ENCODE results near the gene AP1S3.

Gene AP1S3

DNA sequence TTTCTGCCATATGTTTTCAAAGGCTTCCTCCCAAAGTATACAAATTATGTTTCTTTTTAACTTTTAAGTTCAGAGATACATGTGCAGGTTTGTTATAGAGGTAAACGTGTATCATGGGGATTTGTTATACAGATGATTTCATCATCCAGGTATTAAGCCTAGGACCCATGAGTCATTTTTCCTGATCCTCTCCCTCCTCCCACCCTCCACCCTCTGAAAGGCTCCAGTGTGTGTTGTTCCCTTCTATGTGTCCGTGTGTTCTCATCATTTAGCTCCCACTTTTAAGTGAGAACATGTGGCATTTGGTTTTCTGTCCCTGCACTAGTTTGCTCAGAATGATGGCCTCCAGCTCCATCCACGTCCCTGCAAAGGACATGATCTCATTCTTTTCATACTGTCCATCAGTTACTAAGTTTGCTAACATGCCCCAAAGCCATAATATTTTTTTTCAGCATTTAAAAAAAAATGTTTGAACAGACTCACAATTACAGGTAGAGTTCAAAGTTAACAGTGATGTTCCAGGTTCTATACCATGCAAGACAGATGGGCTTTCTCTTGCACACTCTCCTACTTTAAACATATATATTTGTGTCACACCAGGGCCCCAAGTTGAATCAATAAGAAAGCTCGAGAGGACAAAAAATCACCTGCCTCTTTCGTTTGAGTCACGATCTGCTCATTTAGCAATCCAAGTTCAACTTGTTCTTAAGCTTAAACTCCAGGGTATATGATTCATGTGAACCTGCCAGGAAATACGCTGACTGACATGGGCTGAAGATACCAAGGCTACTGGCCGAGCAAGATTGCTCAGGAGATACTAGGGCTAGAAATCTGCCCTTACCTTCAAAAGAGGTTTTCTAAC, 77.6 kb downstream of the AP1S3 start:
- DNase-seq (ENCODE audit: low spot score) = no peak

DNA sequence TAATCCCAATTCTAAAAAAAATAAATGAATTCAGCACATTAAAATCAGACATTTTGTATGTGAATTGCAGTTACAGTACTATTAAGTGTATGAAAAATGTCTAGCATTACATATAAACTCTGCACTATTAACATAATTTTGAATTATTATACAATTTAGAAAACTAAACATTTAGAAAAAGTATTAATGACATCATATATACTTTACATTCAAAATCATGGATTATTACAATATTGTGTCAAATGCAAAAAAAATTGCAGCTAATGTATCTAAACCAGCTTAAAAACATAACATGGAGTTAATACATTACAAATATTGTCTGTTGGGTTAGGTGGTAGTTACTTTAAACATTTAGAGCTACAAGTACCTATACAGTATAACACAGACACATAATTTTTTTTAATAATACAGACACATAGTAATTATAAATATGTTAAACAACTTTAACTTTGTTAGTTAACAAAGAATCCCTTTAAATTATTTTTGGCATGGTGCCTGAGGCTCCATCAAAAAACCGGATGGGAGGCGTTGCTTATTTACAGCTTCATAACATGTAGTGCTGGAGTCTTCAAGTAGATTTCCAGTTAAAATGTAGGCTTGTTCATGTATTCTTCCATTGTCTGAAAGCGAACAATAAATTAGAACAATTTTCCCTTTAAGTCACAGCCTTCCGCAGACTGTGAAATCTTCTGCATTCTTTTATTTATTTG, 79.1 kb downstream of the AP1S3 start:
- DNase-seq (ENCODE audit: low spot score) = no peak

- no peak for DNase-seq (ENCODE audit: low spot score)
These were observed 83.4 kb downstream of the AP1S3 start for GRCh38 chr2:223753940-223754339.

GRCh38 chr2:223751012-223751411, 86.4 kb downstream of the AP1S3 start:
- no peak for DNase-seq (ENCODE audit: low spot score)

DNA sequence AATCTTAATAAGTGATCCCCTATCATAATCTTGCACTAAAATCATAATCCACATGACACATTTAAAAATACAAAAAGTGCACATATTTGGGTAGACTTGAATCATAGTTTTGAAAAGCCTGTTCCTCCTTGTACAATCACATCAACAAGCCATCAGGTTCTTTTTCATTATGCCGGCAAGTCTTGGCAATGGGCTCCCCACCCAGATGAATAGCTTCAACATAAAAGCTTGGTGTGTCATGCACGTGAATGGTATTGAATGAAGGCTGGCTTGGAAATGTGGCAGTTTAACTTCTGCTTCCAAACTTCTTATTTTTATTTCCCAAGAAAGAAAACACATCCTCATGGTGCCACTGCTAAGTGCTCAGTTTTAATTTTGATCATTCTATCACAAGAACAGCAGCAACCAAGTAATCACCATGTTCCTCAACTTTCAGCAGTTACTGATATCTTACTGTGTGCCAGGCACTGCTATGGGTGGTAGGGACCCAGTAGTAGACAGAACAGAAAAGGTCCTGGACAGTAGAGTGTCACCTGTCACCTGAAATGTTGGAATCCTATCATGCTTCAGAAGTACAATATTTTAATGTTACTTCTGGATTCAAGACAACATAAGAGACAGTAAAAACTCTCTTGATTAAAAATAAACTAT, 89.9 kb downstream of the AP1S3 start:
- DNase-seq (ENCODE audit: low spot score) = no peak

GRCh38 chr2:223746611-223747010, 90.8 kb downstream of the AP1S3 start:
- DNase-seq (ENCODE audit: low spot score) = no peak

GRCh38 chr2:223744580-223744979, 92.8 kb downstream of the AP1S3 start:
- DNase-seq (ENCODE audit: low spot score) = no peak

- no peak for DNase-seq (ENCODE audit: low spot score)
These were observed 96.7 kb downstream of the AP1S3 start for GRCh38 chr2:223740679-223741078.

DNA sequence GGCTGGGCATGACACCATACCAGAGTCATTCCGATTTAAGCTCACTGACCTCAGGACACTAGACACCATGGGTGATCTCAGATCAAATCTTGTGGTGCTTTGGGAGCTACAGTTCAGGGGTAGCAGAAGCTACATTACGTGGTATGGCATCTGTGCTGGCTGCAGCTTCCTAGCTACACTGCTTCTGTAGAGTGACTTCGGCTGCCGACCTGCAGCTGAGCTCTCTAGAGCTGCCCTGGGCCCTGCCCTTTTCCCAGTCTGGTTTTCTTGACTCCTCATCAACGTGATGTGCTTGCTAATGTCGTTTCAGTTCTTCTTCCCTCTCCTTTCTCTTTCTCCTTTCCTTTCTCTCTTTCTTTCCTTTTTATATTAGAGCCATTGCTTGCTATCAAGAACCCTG, 100.2 kb downstream of the AP1S3 start:
- DNase-seq (ENCODE audit: low spot score) = no peak

DNA sequence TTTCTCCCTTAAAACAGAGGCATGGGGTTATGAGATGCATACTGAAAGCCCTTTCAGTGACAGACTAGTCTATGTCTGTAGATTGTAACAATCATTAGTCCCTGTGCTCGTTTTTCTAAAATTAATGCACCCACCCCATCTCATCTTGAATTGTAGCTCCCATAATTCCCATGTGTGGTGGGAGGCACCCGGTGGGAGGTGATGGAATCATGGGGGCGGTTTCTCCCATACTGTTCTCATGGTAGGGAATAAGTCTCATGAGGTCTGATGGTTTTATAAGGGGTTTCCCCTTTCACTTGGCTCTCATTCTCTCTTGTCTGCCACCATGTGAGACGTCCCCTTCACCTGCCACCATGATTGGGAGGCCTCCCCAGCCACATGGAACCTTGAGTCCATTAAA, 100.9 kb downstream of the AP1S3 start:
- DNase-seq (ENCODE audit: low spot score) = no peak

DNA sequence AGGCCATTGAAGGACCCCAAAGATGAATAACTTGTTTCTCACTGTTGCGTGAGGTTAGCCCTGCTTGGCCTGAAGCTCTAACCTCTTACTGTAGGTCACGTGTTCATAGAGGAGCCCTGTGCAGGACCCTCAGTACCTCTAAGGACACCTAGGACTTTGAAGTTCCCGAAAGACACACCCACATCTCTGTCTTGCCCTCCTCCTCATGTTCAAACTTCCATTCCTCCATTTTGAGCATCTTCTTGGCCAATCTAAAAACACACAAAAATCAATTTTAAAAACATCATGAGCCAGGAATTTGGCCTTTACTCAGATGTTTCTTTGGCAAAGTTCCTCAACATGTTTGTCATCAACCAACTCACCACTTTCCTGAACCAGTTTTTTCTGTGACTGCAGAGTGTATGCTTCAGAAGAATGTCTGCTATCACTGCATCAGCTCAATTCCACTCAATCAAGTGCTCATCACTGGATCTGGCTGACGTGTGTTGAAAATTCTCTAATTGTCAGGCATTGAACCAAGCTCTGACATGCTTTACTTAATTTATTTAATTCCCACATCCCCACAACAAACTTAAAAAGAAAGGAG, 101.6 kb downstream of the AP1S3 start:
- DNase-seq (ENCODE audit: low spot score) = no peak

GRCh38 chr2:223735035-223735640, 102.2 kb downstream of the AP1S3 start:
- DNase-seq (ENCODE audit: low spot score) = no peak

- DNase-seq (ENCODE audit: low spot score) = no peak
These were observed 103.0 kb downstream of the AP1S3 start for GRCh38 chr2:223734346-223734745.

DNA sequence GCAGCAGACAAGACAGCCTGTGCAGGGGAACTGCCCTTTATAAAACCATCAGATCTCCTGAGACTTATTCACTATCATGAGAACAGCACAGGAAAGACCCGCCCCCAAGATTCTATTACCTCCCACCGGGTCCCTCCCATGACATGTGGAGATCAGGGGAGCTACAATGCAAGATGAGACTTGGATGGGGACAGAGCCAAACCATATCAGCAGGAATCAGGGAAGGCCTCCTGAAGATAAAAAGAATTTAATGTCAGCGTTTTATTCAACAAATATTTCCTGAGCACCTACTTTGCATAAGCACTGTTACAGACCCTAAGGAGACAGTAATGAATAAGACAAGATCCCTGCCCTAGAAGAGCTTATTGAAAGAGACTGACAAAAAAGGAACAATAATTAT, 105.0 kb downstream of the AP1S3 start:
- no peak for DNase-seq (ENCODE audit: low spot score)

- DNase-seq (ENCODE audit: low spot score) = no peak
These were observed 105.9 kb downstream of the AP1S3 start for GRCh38 chr2:223731503-223731902.

GRCh38 chr2:223729781-223730180, 107.6 kb downstream of the AP1S3 start:
- no peak for DNase-seq (ENCODE audit: low spot score)

GRCh38 chr2:223727562-223727961, 109.8 kb downstream of the AP1S3 start:
- peak; percentile 62 for DNase-seq (ENCODE audit: low spot score)

DNA sequence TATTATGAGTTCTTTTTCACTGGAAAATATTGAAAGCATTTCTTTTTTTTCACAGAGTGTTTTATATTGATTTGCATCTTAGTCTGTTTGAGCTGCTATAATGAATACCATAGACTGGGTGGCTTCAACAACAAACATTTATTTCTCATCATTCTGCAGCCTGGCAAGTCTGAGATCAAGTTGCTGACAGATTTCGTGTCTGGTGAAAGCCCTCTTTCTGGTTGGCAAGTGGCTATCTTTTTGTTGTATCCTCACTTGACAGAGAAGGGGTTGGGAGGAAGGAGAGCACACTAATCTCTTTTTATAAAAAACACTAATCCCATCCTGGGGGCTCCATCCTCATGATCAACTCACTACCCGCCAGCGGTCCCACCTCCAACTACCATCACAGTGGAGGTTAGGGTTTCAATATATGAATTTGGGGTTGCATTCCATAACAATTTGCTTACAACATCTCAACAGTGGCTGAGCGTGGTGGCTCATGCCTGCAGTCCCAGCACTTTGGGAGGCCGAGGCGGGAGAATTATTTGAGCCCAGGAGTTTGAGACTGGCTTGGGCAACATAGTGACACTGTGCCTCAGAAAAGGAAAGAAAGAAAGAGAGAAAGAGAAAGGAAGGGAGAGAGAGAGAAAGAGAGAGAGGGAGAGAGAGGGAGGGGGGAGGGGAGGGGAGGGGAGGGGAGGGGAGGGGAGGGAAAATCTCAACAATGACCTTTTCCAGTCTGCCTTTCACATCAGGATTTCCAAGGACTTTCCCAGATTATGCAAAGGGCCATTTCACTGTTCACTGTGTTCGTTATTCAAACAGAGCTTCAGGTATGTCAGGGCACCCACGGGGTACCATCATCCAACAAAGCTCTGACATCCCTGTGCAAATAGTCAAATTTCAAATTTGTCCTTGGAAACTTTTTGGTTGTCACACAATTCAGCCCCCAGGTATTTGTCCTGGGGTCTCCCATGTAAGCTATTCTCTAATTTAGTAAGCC, 111.1 kb downstream of the AP1S3 start:
- DNase-seq (ENCODE audit: low spot score) = peak; percentile 13

DNA sequence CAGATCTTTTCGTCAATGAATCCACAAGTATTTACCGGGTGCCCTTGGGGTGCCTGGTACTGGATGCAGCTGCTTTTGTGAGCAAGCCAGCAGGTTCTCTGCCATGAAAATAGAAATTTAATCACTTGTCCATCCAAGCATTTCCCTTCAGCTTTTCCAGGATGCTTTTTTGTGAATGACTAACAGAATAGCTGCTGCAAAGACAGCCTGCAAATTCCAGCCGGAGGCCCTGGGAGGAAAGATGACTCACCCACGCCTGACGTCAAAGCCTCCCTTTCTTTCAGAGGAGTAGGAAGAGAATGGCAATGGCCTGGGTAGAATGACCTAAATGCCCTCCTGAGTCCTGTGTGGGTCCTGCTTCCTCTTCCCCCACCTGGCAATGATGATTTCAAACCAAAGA, 111.9 kb downstream of the AP1S3 start:
- peak; percentile 80 for DNase-seq (ENCODE audit: low spot score)

DNA sequence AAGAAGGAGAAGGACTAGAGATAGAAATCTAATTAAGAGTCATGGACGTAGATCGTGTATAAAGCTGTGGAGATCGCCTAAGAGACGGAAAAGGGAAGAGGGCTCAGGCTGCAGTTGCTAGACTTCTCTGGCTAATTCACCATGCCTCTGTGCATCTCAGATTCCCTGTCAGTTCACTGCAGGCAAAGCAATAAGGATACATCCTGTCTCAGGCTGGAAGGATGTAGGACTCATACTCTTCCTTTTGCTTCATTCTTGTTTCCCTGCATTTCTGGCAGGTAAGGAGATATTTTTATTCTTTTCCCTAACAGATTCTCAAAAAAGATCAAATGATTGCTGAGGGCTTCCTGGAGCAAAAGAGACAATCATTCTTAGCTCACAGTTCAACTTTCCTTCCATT, 112.5 kb downstream of the AP1S3 start:
- peak; percentile 40 for DNase-seq (ENCODE audit: low spot score)

DNA sequence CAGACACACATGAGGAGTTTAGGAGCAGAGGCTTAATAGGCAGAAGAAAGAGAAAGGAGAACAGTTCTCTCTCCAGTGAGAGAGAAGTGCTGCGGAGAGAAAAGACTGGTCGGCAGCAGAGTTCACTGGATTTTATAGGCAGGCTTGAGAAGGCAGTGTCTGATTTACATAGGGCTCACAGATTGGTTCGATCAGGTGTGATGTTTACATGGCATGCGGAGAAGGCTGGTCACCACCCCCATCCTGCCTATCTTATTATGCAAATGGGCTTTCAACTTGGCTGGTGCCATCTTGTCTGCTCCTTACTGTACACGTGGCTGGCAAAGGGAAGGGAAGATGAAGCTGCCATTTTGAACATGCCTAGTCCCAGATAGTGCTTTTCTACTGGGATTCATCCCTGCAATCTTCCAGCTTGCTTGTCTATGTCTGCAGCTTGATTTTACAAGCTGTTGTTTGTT, 113.4 kb downstream of the AP1S3 start:
- peak; percentile 94 for DNase-seq (ENCODE audit: low spot score)
